HG03378 (cell line): ENCODE measurements around the gene RHAG.
"Not testable (repeated sequence)": the region's sequence is repeated elsewhere in the genome, so short reads cannot be mapped to it uniquely, and the experiment has no call there.

ENCODE experiments used
- ATAC-seq: cut with Tn5 transposase; IDR thresholded peaks from one replicate; pipeline ENCODE4 v1.9.1; 2021; ENCODE audit warnings: mild to moderate bottlenecking, moderate library complexity; ENCODE audit not compliant: unreplicated experiment

The RHAG gene

DNA sequence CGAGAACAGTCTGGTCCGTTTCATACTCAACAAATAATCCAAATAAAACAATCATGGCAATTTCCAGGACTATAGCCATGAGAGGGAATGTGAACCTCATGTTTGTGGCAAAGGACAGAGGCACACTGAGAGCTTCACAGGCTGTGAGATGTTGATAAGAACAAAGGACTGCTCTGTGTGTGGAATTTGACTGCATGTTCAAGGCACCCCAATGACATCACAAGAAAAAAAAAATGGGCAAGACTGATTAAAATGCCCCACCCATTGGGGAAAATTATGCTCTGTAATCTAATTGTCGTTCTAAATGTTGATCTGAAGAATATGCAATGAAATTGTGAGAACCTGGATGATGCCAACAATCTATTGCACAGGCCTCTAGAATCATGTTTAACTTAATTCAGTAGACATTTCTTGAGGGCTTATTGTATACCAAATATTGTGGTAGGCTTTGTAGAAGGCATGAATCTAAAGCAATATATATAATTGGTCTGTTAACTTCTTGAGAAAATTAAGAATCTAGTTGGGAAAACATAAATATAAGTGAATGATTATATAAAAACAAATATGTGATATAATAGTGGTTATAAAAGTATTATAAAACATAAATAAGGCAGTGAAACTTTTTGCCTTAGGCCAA lies at the start of gene RHAG:
Gene RHAG (minus strand): TSS at position 127 of the 637 bp plus-strand sequence. CDS start 27 bp downstream, at position 100.
- no peak for ATAC-seq

DNA sequence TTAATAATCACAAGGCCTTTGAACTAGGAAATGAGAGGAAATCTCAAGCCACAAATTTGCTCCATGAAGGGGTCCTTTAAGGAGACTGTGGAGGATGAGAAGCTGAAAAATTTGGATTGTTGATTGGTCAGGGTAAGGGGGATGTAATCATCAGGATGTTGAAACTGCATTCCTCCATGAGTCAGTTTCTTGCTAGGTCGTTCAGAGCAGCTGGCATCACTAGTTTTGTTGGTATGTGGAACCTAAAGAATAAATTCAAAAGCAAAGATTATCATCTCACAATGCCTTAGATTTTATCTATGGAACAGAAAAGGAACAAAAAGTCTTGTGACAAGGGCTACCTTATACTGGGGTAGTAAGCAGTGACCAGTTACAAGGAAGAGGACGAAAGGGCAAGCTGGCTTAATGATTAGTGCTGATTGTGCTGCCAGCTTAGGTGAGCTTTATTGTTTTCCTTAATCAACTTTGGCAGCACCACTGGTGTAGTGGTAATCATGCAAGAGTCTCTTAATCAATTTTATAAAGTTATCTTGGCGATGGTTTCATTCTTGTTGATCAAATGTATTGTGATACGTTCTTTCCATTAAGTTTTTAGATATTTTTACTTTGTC lies 40.1 kb upstream of the RHAG start:
- no peak for ATAC-seq

DNA sequence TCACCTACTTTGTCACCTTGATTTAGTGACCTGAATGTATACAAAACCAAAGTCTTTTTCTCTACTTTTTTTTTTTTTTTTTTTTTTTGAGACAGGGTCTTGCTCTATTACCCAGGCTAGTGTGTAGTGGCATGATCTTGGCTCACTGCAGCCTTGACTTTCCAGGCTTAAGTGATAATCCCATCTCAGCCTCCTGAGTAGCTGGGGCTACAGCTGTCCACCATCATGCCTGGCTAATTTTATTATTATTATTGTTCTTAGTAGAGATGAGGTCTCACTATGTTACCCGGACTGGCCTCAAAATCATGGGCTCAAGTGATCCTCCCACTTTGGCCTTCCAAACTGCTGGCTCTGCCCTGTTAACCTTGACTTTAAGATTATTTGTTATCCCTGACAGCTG lies 39.2 kb upstream of the RHAG start:
- ATAC-seq = no peak

DNA sequence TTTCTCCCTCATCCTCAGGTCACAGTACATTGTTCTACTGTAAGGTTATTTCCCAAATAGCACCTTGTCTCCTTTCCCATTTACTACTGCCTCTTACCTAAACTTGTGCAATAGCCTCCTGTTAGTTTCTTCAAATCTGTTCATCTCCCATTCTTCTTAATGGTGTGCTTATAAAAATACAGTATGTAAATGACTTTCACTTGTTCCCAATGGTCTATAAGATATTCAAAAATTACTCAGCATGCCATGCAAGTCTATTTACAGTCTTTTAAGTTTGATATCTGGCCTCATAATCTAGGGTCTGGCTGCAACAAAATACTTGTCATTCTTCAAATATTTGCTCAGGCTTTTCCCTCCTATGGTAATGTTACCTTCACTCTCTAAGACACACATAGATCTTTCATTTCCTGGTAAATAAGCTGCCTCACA lies 31.5 kb upstream of the RHAG start:
- no peak for ATAC-seq

DNA sequence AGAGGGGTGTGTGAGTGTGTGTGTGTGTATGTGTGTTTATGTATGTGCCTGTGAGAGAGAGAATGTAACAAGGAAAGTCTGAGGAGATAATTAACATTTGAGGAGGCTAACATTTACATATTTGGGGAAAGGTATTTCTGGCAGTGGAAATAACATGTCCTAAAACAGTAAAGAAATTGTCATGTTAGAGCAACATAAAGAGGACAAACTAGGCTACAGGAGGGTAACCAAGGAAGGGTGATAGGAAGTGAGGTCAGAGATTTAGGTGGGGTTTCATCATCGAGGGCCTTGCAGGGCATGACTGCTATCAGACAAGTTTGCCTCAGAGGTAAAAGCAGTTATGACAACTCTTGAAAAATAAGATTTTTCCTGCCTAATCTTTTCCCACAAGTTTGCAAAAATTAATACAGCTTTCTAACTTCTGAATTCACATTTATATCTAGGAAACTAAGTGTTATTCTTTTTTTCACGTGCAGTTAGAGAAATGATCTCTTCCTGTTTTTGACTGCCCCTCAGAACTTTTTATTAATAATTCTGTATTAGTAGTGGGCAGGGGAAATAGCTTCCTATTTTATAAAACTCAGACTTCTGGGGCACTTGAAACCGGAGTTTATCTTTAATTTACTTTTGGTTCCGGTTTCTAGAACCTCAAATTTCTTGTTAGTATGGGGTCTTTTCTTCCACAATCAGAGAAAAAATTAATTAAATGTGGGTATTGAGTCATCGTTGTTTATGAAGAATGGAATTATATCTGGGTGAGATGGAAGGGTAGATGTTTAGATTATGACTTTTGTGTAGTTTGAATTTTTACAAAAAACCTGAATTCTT lies 30.5 kb upstream of the RHAG start:
- ATAC-seq = no peak

DNA sequence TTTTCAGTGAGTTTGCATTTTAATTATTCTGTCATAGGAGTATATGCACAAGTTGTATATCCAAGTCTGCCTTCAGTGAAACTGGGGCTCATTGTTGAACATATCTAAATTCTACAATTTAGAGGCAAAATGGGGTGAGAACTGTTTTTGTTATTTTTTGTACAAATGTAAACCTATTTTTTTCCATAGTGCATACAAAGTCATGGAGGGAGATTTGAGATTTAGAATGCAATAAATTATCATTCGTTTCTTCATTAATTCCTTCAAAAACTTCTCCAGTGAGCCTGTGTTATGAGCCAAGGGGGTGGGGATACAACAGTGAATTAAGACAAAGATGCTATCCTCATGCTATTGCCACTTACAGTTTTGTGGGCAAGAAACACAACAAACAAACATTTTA lies 29.8 kb upstream of the RHAG start:
- no peak for ATAC-seq

DNA sequence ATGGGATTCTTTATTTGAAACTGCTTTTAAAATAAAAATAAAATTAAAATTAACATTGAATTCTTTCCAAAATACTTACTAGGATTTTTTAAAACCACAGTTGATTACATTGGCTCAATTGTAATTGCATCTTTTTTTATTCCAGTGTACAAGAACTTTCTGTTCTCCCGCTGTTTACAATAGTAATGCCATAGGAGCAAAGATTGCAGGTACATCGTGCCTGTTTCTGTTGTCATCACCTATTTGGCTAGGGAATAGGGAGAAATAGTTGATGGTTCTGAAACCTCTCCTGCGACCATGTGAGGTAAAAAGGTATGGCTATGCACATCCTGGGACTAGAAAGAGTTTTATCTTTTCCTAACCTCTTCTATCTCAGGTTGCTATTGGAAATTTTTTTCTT lies 28.2 kb upstream of the RHAG start:
- no peak for ATAC-seq

DNA sequence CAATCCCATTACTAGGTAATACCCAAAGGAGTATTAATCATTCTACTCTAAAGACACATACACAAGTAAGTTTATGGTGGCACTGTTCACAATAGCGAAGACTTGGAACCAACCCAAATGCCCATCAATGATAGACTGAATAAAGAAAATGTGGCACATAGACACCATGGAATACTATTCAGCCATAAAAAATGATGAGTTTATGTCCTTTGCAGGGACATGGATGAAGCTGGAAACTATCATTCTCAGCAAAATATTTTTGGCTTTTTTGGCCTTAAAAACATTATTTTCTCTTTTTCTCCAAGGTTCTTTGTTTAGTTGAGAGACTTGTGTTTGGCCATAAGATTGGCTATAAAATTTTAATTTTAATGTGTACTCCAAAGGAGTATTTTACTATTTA lies 27.4 kb upstream of the RHAG start:
- not testable (repeated sequence) for ATAC-seq

DNA sequence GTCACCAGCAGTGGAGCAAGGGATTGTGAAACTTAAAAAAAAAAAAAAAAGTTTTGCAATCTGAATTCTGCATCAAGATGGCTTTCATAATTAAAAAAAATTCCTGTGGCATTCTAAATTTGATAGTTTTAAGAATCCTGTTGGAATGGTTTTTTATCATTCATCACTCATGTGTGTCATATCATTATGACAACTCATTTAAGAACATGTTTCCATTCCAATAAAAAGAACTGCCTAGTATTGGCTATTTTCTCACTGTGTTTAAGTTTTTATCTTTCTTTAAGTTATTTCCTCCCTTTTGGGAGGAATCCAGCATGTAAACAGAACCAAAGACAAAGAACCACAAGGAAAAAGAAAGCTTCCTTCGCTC lies 26.2 kb upstream of the RHAG start:
- ATAC-seq = no peak

DNA sequence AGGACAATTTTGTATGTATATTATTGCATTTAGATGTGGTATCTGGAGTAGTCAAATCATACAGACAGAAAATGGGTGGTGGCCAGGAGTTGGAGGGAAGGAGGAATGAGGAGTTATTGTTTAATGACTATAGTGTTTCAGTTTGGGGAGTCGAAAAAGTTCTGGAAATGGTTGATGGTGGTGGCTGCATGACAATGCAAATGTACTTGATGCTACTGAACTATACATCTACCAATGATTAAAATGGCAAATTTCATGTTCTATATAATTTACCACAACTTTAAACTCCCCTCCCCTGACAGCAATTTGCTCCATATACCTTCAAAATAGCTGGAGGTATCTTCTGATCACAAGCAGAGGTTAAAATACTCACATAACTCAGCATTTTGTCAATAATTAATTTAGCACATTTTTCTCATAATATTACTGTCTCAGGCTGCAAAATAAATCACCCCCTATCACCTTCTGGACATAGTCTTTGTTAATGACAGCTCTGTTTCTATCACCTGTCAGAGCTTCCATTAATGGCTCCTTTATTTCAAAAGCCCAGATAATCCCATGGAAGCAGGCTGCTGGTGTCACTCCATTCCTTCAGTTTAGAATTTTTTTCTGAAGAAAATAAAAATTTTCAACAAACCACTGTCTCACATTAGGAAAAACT lies 25.7 kb upstream of the RHAG start:
- ATAC-seq = no peak

DNA sequence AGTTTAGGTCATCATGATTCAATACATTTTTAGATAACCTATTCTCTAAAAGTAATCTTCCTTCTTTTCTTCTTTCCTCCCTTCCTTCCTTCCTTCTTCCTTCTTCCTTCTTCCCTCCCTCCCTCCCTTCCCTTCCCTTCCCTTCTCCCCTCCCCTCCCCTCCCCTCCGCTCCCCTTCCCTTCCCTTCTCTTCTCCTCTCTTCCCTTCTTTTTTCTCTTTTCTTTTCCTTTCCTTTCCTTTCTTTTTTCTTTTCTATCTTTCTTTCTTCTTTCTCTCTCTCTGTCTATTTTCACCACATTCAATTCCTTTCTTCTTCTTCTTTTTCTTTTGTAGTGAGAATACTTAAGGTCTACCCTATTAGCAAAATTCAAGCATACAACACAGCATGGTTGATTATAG lies 17.3 kb upstream of the RHAG start:
- ATAC-seq = no peak

DNA sequence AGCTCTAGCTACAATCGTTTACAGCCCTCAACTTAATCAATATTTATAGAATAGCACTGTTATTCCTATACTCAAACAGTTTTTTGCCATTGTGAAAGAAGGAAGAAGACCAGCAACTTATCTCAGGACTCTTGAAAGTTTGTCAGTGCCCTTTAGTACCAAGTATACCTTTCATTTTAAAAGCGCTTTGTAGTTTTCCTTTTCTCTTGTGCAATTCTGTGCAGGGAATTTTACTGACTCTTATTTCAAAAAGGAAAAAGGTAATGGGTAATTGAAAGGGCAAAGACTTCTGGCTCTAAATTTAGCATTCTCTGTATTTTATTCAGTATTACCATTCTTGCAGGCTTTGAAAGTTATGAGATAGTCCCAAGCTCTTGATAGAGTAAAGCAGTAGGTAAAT lies 16.8 kb upstream of the RHAG start:
- no peak for ATAC-seq

DNA sequence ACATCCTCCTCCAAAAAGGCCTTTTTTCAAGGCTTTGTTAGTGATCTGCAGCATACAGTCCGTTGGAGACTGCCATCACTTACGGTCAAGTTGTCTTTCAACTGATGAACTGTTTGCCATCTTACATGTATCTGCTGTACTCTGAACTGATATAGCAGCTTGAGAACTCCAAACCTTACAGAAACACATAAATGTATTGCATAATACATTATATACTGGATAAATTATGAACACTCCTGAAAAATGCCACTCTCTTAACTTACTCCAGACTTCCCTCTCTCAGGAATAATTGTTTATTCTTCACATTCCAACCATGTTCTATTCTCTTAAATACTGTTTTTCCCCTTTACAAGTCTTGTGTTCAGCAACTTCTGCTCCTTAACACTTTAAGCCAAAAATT lies 14.6 kb upstream of the RHAG start:
- no peak for ATAC-seq

DNA sequence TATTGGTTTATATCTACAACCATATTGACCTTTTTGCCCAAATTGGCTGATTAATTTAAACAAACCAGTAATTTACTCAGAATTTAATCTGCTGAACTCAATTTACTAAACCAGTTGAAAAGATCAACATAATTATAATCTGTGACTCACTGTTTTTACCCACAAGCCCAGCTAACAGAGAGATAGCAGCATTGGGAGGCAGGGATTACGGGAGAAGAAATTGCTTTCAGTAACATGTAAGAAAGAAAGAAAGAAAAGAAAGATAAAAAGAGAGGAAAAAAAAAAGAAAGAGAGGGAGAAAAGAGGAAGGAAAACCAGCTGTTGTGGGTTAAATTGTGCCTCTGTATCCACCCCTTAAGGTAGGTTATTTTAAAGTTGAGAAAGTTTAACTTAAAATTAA lies 13.3 kb upstream of the RHAG start:
- ATAC-seq = no peak

DNA sequence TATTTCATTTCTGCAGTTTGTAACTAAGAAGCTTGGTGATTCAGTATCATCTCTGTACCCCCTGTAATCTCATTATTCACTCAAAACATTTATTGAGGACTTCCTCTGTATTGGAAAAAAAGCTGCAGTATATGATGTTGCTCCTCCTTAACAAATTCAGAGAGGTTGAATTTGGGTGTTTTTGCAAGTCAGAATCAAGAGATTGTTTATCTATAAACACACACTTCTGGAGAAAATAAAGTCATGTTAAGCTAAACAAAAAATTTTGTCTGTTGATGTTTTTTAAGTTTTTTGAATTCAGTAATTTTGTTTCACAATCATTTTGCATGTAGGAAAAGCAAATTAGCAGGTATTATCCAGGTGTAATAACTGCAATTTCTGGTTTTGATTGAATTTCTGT lies 11.4 kb upstream of the RHAG start:
- no peak for ATAC-seq

DNA sequence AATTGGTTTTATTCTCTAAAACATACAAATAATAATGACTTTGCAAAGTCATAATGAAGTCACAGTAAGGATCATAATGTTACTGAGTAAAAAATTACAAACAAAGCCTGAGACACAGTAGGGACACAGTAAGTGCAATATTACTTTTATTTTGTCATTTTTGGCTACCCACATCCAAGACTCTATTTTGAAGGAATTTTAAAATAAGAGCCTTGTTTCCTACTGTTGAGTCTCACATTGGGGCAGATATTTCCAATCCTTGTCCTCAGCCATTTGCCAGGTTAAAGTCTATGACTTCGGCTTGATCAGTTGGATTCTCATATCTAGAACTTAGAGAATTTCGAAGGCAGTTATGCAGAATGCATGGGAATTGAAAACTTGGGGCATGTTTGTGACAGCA lies 10.8 kb upstream of the RHAG start:
- no peak for ATAC-seq

DNA sequence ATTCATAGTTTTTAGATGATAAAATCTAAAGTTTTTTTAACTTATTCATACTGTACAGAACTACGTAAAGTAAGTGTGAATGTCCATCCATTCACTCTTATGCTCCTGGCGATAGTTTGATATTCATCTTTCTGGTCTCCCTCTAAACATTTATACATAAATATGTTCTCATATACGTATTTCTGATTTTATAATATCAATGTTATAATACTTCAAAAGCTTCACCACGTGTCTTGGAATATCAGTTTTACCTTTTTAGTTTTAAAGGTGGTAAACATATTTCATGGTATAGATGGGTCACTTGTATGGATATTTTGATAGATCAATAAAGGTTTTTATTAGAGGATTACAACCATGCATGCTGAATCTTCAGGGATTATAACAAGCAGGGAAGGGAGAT lies 10.3 kb upstream of the RHAG start:
- no peak for ATAC-seq

DNA sequence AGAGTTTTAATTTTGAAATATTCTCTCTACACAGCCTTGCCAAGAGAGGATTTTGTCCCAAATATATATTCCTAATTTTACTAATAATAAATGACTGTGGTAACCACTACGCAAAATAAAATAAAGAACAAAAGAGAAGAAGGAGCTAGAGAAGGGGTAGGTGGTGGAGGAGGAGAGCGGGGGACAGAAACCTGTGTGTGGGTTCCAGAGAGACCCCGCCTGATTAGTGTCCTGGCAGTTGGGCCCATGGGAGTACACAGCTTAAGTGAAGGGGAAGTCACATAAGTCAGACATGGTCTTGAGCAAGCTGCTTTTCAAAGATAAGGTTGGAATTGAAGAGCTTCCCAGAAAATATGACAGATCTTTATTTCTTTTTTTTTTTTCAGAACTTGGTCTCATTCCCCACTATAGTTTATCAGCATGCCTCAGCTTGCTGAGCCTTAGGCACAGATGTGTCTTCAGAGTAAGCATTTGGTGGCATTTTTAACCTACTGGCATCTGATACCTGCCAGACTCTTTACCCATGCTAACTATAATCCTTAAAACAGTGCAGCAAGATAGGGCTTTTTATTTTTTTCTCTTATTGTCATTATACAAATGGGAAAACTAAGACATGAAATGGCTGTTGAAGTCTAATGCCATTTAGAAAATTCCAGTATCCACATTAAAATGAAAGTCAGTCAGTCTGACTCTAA lies 9.6 kb upstream of the RHAG start:
- no peak for ATAC-seq

DNA sequence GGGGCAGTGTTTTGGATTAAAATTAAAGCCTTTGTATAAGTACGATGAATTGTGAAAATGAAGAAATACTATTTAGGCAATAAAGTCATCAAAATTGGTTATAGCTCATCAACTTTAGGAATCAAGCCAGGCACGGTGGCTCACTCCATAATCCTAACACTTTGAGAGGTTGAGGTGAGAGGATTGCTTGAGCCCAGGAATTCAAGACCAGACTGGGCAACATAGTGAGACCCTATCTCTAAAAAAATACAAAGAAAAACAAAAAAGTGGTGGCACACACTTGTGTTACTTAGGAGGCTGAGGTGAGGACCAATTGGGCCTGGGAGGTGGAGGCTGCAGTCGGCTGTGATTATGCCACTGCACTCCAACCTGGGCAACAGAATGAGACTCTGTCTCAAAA lies 8.5 kb upstream of the RHAG start:
- ATAC-seq = no peak

DNA sequence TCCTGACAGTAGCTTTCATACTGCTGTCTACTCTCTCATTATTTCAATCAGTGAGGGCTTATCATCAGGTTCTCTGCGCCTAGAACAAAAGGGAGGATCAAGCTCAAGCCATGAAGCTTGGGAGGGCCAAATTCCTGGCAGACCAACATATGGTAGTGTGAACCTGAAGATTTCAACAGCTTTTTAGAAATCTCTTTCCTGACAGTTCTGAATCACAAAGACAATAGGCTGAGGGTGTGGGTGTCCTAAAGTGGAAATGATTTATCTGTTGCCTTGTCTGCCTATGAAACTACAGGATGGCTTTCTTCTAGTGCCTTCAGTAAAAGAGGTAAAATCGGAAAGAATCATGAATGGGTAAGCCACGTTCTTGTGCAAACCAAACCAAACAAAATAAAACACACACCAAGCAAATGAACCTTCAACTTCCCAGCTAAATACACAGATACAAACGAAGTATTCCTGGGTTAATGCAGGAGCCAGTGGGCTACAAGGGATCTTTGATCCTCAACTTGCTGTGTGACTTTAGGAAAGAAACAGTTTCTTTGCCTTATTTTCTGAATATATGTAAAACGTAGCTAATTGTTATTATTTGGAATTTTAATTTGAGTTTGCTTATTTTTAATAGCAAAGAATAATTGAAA lies 2.7 kb upstream of the RHAG start:
- no peak for ATAC-seq

DNA sequence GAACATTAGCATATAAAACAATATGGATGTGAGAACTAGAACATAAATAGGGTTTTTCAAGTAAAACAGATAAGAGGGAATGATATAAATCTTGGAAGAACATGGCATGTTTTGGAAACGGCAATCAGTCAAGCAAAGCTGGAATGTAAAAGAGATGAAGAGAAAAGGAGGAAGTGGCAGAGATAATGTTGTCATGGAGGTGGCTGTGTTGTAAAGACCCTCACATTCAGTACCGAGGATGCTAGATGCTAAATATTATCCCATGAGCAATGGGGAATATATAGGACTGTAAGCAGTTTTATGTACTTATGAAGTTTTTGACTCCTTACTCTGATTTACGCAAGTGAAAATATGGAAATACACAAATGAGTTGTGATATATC lies 702 bp upstream of the RHAG start:
- no peak for ATAC-seq
